ENCODE measurements around the gene RBP7.
A peak's percentile ranks its signal among the peaks of the same experiment; 100 is the strongest.
"Not testable (repeated sequence)": the region's sequence is repeated elsewhere in the genome, so short reads cannot be mapped to it uniquely, and the experiment has no call there.

Gene RBP7

DNA sequence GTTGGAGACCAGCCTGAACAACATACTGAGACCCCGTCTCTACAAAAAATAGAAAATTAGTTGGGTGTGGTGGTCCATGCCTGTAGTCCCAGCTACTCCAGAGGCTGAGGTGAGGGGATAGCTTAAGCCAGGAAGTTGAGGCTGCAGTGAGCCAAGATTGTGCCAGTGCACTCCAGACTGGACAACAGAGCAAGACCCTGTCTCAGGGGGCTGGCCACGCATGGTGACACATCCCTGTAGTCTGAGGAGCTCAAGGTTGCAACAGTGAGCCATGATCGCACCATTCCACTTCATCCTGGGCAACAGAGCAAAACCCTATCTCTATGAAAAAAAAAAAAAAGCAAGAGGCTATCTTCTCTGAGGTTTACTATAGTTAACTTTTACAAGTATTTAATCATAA, 23.1 kb downstream of the RBP7 start:
- TF ChIP-seq, protein P1, sequence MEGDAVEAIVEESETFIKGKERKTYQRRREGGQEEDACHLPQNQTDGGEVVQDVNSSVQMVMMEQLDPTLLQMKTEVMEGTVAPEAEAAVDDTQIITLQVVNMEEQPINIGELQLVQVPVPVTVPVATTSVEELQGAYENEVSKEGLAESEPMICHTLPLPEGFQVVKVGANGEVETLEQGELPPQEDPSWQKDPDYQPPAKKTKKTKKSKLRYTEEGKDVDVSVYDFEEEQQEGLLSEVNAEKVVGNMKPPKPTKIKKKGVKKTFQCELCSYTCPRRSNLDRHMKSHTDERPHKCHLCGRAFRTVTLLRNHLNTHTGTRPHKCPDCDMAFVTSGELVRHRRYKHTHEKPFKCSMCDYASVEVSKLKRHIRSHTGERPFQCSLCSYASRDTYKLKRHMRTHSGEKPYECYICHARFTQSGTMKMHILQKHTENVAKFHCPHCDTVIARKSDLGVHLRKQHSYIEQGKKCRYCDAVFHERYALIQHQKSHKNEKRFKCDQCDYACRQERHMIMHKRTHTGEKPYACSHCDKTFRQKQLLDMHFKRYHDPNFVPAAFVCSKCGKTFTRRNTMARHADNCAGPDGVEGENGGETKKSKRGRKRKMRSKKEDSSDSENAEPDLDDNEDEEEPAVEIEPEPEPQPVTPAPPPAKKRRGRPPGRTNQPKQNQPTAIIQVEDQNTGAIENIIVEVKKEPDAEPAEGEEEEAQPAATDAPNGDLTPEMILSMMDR (IDR thresholded peaks at IDR 0.05; ENCODE audit: extremely low read depth, missing control alignments) = no peak
- DNase-seq (ENCODE audit: low spot score) = no peak

DNA sequence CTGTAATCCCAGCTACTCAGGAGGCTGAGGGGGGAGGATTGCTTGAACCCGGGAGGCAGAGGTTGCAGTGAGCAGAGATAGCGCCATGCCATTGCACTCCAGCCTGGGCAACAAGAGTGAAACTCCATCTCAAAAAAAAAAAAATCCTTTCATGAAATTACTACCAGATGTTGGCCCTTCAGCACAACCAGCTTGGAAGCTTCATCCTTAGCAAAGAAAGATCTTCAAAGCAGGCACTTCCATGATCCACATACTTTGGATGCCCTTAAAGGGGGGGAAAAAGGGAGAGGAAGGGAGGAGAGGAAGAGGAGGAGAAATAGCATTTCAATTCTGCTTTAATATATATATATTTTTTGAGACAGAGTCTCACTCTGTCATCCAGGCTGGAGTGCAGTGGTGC, 23.6 kb downstream of the RBP7 start:
- not testable (repeated sequence) for DNase-seq (ENCODE audit: low spot score)

DNA sequence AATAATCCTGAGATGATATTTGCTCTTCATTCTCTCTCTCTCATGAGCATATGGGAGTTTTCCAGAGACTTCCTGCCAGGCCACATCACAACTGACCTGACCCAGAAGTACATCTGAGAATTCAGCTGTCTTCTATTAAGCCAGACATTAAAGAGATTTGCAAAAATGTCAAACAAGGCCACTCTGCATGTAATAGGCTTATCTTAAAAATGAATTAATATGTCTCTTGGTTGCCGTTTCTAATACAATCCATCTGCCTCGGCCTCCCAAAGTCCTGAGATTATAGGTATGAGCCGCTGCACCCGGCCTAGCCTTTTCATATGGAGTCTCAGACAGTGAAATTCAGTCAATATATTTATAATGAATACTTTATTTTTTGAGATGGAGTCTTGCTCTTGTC, 25.0 kb downstream of the RBP7 start:
- DNase-seq (ENCODE audit: low spot score) = not testable (repeated sequence)

DNA sequence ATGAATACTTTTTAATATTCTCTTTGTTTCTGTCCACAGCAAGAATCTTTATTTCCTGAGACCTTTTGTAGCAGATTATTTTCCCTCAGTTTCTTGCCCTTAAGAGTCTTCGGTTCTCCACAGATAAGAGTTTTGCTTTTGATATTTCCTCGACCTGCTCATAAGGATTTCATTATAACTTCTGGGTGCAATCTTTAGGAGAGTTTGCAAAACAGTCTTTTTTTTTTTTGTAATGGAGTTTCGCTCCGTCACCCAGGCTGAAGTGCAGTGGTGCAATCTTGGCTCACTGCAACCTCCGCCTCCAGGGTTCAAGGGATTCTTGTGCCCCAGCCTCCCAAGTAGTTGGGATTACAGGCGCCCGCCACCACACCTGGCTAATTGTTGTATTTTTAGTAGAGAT, 25.6 kb downstream of the RBP7 start:
- TF ChIP-seq, protein P1 (IDR thresholded peaks at IDR 0.05; ENCODE audit: extremely low read depth, missing control alignments) = no peak
- DNase-seq (ENCODE audit: low spot score) = no peak

DNA sequence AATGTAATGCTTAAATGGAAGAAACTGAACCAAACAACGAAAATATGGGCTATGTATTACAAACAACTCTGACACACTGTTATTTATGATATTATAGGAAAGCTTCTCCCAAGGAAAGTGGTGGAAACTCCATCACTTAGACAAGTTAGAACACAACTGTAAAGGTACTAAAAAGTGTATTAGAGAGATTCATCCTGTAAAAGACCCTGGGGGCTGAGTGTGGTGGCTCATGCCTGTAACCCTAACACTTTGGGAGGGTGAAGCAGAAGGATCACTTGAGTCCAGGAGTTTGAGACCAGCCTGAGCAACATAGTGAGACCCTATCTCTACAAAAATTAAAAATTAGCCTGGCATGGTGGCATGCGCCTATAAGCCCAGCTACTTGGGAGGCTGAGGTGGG, 28.3 kb downstream of the RBP7 start:
- TF ChIP-seq, protein P1 (IDR thresholded peaks at IDR 0.05; ENCODE audit: extremely low read depth, missing control alignments) = no peak
- no peak for DNase-seq (ENCODE audit: low spot score)

DNA sequence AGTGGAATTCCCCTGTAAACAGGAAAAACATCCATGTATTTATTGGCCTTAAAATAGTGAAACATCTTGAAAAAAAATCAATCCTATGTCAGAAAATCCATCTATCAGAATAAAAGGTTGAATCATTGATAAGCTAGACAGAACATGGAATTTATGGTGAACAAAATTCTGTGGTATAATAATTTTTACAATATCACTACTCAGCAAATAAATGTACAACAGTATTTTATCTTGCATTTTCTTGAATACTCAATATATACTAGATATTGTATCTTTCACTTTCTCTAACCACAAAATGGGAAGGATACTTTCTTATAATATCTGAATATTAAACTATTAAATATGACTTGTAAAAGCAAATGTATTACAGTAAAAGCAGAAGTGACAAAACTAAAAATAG, 30.0 kb downstream of the RBP7 start:
- TF ChIP-seq, protein P1 (IDR thresholded peaks at IDR 0.05; ENCODE audit: extremely low read depth, missing control alignments) = no peak
- no peak for DNase-seq (ENCODE audit: low spot score)

DNA sequence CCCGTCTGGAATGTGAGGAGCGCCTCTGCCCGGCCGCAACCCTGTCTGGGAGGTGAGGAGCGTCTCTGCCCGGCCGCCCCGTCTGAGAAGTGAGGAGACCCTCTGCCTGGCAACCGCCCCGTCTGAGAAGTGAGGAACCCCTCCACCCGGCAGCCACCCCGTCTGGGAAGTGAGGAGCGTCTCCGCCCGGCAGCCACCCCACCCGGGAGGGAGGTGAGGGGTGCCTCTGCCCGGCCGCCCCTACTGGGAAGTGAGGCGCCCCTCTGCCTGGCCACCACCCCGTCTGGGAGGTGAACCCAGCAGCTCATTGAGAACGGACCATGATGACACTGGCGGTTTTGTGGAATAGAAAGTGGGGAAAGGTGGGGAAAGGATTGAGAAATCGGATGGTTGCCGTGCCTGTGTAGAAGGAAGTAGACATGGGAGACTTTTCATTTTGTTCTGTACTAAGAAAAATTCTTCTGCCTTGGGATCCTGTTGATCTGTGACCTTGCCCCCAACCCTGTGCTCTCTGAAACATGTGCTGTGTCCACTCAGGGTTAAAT, 32.0 kb downstream of the RBP7 start:
- not testable (repeated sequence) for DNase-seq (ENCODE audit: low spot score)

DNA sequence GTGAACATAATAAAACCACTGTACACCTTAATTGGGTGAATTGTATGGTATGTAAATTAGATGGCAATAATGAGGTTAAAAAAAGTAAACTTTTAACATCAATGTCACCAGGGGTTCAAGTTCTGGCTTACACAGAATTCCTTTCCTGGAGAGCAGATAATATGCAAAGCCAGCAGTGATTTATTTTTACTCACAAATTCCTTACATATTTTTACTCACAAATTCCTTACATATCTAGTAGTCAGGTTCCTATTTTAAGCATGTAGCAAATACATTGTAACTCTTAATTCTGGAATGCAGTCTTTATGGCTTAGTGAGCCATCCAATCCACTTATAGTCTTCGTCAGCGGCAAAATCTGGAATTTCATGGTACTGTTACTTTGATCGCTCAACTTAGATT, 34.4 kb downstream of the RBP7 start:
- DNase-seq (ENCODE audit: low spot score) = no peak
- TF ChIP-seq, protein P1 (IDR thresholded peaks at IDR 0.05; ENCODE audit: extremely low read depth, missing control alignments) = no peak

DNA sequence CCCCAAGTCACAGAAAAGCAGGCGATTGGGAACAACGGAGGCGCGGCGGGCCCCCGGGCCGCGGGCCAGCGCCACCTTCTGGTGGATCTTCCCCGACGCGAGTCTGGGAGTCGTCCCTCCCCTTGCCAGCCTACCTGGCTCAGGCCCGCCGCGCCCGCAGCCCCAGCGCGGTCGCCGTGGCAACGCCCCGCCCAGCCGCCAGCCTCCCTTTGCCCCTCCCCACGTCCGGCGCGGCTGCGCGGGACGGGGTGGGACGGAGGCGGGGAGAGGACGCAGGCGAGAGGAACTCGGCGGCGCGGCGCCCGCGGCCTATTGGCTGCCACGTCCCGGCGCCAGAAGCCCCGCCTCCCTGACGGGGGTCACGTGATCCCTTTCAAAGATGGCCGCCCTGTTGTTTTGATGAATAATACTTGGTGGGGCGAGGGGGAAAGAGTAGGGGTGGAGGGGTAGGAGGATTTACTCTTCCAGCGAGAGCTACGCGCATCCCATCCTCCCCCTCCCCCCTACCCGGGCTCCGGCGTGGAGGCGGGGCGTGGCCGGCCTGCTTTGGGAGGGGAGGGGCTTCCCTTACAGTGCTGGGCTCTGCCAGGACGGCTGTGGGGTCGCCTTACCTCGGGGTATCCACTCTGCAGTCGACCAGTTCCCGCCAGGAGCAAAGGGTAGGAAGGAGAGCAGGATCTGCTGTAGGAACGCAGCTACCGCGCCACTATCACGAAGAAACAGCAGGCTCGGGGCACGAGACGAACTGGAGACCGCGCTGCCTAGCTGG, 35.7 kb downstream of the RBP7 start, which contains the start of gene UBE4B:
UBE4B (plus strand) TSS at position 369 of the 769 bp plus-strand sequence. CDS start 713 bp downstream, outside the sequence.
- peak; percentile 99 for DNase-seq (ENCODE audit: low spot score)
- TF ChIP-seq, protein P1 (IDR thresholded peaks at IDR 0.05; ENCODE audit: extremely low read depth, missing control alignments) = peak; percentile 86

Measured in GM20000 (cell line).